Measurements from ENCODE around the gene SPATA6. TPM values are rescaled to one million over a fixed set of nuclear protein-coding genes. Genes with fewer than 3 reads are reported as not detected.
A peak's percentile ranks its signal among the peaks of the same experiment; 100 is the strongest.
"Not testable (repeated sequence)": the region's sequence is repeated elsewhere in the genome, so short reads cannot be mapped to it uniquely, and the experiment has no call there.

Gene SPATA6
- total RNA-seq, 1 donor from 2014 or later, result 7.5 TPM

DNA sequence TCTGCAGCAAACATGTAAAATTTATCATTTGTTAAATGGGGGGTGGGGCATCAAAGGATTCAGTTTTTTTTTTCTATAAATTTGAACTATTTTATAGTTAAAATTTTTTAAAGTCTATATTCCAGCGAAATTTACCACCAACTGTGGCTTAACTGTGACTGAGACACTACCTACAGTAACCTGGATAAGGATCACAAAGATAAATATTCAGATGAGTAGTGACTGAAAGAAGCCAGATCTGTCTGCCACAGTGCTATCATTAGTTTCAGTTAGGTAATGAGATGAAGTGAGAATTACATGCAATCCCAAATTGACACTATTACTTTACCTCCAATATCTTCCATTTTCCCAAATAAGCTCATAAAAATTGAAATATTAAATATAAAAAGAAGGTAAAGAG, 5.4 kb downstream of the SPATA6 start:
- ATAC-seq (no peak), DNase-seq (ENCODE audit: low spot score) (no peak)

DNA sequence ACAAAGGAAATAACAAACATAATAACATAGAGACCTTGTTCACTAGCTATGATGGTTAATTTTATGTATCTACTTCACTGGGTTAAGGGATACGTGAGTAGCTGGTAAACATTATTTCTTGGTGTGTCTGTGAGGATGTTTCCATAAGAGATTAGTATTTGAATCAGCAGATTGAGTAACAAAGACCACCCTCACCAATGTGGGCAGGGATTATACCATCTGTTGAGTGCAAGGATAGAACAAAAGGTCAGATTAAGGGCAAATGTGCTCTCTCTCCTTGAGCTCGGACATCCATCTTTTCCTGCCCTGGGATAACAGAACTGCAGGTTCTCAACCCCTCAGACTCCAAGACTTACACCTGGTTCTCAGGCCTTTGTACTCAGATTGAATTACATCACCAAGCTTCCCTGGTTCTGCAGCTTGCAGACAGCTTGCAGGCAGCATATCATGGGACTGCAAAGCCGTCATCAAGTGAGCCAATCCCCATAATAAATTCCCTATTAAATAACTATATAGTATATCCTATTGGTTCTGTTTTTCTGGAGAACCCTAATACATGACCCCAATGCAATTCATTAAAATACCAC, 9.2 kb downstream of the SPATA6 start:
- no peak for DNase-seq (ENCODE audit: low spot score)
- no peak for ATAC-seq

DNA sequence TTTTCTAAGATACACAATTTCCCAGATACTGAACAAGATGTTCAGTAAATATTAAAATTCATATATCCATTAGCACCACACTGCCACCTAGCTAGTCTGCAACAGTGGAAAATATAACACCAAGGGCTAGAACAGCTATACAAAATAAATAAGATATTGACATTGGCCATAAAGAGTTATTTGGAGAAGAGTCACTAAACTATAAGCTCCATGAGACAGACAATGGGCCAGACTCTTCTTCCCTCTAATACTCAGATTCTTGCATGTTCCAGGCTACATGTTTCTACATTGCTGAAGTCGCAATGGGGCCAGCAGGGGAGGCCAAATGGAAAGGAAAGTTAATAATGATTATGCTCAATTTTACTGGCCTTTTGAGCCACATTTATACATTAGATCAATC, 21.5 kb downstream of the SPATA6 start:
- ATAC-seq (no peak), DNase-seq (ENCODE audit: low spot score) (no peak)

DNA sequence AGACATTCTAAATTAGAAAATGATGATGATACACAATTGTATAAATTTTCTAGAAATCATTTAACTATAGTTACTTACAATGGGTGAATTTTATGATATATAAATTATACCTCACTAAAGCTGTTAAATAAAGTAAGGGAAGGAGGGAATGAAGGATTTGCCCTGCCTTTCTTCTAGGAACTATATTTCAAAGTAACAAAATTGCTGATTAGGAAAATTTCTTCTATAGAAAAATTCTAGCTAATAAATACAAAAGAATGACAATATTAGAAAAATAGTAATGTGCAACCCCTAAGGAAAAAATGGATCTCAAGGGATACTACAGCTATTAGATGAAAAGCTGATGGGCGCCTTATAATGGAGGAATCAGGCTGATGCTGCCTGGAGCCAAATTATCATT, 23.1 kb downstream of the SPATA6 start:
- no peak for DNase-seq (ENCODE audit: low spot score)
- ATAC-seq, result no peak

DNA sequence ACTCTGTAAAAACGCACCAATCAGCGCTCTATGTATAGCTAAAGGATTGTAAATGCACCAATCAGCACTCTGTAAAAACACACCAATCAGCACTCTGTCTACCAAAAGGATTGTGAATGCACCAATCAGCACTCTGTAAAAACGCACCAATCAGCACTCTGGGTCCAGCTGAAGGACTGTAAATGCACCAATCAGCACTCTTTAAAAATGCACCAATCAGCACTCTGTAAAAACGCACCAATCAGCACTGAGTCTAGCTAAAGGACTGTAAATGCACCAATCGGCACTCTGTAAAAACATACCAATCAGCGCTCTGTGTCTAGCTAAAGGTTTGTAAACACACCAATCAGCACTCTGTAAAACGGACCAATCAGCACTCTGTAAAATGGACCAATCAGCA, 27.8 kb downstream of the SPATA6 start:
- ATAC-seq; DNase-seq (ENCODE audit: low spot score): not testable (repeated sequence)

DNA sequence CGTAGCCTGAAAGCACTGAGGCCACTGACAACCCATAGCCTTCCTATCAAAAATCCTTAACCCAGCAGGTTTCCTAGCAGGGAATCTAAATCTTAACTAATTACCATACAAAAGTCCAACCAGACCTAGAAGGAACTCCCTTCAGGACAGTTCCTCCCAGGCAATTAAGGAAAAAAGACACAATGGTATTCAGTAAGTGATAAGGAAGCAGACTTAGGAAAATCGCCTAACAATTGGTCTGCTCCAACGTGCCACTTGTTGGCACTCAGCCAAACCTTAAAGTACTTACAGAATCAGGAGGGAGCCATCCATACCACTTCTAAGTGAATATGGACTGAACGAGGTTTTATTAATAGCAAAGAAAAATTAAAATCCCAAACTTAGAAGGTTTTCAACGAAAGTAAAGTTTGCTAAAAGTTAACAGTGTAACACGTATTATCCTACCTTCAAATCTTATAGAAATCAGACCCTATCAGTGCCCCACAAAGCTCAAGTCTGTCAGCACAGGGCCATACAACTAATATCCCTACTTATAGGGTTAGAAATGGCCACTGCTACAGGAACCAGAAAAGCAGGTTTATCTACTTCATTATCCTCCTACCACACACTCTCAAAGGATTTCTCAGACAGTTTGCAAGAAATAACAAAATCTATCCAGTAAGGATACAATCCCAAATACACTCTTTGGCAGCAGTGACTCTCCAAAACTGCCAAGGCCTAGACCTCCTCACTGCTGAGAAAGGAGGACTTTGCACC, 29.0 kb downstream of the SPATA6 start:
- ATAC-seq, result no peak
- DNase-seq (ENCODE audit: low spot score), result no peak

DNA sequence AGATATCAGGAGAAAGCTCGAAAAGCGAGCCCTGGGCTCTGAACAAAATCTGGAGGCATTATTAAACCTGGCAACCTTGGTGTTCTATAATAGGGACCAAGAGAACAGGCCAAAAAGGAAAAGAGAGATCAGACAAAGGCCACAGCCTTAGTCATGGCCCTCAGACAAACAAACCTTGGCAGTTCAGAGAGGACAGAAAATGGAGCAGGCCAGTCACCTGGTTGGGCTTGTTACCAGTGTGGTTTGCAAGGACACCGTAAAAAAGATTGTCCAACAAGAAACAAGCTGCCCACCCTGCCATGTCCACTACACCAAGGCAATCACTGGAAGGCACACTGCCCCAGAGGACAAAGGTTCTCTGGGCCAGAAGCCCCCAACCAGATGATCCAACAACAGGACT, 31.2 kb downstream of the SPATA6 start:
- not testable (repeated sequence) for ATAC-seq

DNA sequence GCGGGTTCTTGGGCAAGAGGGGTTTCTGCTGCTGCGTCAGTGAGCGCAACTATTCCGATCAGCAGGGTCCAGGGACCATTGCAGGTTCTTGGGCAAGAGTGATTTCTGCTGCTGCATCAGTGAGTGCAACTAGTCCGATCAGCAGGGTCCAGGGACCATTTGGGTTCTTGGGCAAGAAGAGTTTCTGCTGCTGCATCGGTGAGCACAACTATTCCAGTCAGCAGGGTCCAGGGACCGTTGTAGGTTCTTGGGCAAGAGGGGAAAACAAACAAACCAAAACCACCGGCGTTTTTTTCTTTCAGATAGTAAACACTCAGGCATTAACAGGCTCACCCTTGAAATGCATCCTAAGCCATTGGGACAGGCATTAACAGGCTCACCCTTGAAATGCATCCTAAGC, 32.6 kb downstream of the SPATA6 start:
- no peak for ATAC-seq
- DNase-seq (ENCODE audit: low spot score), result no peak

More for the DNA sequence above, 31.2 kb downstream of the SPATA6 start:
- not testable (repeated sequence) for DNase-seq (ENCODE audit: low spot score)

DNA sequence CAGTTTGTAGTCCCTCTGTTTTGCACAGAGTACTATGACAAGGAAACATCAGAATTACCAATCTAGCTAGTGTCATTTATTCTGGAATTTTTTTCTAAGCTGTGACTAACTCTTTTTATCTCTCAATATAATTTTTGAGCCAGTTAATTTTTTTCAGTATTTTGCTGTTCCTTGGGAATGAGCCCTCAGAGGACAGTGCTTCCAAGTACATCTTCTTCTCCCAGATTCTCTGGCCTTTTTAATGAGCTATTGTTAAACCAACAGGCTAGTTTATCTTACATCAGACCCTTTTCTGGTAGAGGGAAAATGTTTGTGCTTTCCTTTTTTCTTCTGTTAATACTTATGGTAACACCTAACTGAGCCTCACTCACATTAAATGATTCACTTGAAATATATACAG, 34.6 kb downstream of the SPATA6 start:
- ATAC-seq; DNase-seq (ENCODE audit: low spot score): not testable (repeated sequence)

DNA sequence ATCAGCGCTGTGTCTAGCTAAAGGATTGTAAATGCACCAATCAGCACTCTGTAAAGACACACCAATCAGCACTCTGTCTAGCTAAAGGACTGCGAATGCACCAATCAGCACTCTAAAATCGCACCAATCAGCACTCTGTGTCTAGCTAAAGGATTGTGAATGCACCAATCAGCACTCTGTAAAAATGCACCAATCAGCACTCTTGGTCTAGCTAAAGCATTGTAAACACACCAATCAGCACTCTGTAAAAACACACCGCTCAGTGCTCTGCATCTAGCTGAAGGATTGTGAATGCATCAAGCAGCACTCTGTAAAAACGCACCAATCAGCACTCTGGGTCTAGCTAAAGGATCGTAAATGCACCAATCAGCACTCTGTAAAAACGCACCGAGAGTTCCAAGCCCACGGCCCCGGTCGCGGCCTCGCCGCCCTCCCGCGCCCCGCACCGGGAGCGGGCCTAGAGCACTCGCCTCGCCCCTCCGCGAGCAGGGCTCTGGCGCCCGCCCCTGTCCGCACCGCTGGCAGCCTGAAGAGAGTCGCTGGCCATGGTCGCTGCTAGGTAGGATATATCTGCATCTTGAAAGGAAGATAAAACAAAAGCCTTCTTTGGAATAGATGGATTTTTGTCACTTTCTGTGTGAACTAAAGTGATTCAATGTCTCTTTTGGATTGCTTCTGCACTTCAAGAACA, 36.5 kb downstream of the SPATA6 start:
- DNase-seq (ENCODE audit: low spot score), result not testable (repeated sequence)
- ATAC-seq, result peak; percentile 26

DNA sequence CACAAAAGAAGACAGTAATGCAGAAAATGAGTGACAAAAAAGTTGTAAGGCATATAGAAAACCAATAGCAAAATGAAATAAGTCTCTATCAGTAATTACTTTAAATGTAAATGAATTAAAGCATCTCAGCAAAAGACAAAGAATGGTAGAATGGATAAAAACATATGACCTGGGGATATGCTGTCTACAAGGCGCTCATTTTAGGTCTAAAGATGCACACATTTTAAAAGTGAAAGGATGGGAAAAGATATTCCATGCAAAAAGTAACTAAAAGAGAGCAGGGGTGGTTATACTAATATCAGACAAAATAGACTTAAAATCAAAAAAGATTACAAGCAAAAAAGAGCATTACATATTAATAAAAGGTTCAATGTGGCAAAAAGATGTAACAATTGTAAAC, 41.2 kb downstream of the SPATA6 start:
- ATAC-seq, result no peak
- DNase-seq (ENCODE audit: low spot score), result no peak

DNA sequence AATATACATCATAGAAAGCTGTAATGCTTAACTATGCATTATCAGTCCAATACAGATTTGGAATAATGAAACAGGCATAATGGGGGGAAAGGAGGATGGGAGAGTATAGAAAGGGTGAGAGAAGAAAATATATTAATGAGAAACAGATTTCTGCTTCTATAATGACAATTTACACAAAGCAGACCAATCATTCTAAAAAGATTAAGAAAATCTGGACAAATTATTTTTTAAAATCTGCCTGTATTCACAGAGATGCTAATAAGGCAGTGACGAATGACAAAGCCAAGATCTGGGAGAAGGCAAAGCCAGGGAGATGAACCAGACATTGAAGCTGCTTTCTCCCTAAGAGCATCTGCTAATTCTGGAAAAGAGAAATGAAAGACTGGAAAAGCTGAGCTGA, 50.0 kb downstream of the SPATA6 start:
- DNase-seq (ENCODE audit: low spot score) (no peak), ATAC-seq (no peak)

DNA sequence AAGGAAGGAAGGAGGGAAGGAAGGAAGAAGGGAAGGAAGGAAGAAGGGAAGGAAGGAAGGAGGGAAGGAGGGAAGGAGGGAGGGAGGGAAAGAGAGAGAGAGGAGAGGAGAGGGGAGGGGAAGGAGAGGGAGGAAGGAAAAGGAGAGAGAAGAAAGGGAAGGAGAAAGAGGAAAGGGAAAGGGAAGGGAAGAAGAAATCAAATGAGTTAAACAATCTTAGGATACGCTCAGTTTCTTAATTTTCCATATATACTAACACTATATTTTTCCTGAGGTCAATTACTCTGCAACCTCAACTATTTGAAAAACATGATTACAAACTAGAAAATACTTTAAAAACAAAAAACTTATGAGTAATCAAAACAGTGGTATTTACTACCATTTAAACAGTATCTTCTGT, 53.3 kb downstream of the SPATA6 start:
- no peak for ATAC-seq
- DNase-seq (ENCODE audit: low spot score), result no peak

DNA sequence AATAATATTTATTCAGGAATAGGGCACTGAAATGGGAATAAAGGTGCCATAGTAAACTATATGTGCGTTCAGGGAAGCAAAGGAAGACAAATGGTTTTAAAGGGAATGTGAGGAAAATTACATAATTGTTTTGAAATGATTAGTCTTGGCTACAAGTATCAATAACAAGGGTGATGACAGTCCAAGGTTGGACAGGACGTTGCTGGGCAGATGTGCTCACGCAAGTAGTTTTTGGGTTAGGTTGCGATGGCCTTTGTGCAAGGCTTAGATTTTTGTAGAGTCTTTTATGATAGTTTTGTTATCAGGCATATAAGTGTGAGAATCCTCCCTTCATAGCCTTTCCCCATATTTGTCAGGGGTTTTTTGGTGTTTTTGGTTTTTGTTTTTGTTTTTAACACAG, 57.0 kb downstream of the SPATA6 start:
- no peak for DNase-seq (ENCODE audit: low spot score)
- ATAC-seq, result no peak

DNA sequence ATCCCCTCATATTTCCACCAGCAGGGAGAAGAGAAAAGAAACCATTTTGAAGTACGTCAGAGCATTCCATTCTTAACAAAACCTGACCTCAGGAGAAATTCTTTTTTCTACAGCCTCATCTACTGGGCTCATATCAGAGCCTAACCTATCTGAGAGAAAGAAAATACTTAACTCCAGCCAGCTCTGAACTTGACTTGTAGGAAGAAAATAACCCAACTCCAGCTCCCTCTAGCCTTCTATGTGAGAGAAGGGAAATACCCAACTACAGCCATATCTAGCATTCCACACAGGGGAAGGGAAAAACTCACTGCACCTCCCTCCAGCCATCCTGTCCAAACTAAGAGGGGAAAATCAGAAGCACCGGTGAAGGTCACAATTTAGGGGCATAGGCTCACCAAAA, 57.7 kb downstream of the SPATA6 start:
- no peak for DNase-seq (ENCODE audit: low spot score)
- no peak for ATAC-seq

DNA sequence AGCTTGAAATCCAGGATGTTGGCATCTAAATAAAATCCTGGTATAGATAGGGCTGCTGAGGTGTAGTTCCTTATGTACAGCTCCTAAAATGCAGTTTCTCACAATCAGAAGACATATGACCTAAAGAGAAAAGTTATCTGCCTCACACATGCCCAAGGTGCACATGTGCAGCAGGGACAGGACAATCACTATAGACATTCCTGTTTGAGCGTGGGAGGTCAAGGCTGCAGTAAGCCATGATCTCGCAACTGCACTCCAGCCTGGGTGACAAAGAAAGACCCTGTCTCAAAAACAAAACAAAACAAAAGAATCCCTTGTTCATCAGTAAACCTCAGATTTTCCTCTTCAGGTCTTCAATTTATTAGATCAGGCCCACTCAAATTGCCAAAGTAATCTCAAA, 66.1 kb downstream of the SPATA6 start:
- DNase-seq (ENCODE audit: low spot score) (no peak), ATAC-seq (no peak)

DNA sequence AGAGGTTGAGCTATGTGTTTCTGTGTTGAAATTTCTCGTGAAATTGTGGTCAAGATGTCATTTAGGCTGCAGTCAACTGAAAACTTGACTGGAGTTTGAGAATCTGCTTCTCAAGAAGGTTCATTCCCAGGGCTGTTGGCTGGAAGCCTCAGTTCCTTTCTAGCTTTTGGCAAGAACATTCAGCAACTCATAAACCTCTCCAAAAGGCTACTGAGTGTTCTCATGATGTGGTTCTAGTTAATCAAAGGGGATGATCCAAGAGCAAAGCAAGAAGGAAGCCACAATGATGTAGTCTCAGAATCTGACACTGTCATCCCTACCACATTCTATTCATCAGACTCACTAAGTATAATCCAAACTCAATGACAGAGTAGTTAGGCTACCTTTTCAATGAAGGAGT, 66.6 kb downstream of the SPATA6 start:
- ATAC-seq, result no peak
- DNase-seq (ENCODE audit: low spot score), result no peak

DNA sequence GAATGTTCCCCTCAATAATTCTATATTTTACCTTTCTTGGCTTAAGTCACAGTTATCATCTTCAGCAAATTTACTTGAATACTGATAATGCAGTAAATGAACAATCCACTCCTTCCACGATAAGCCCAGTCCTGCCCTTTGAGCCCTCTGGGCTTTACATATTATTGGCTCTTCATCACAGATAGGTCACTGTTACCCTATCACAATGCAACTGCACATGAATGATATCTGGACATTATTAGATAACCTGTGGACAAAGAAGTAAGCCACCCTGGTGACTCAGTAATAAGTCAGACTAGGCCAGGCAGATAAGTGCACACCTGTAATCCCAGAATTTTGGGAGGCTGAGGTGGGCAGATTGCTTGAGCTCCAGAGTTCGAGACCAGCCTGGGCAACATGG, 69.4 kb downstream of the SPATA6 start:
- DNase-seq (ENCODE audit: low spot score) (no peak), ATAC-seq (no peak)

DNA sequence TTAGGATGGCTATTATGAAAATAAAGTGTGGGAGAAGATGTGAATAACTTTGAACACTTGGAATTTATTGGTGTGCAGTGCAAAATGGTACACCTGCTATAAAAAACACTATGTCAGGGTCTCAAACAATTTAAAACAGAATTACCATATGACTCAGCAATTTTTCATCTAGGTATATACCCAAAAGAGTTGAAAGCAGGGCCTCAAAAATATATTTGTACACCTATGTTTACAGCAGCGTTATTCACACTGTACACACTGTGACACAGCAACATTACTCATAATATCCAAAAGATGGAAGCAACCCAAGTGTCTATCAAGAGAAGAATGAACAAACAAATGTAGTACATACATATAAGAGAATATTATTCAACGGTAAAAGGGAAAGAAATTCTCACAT, 75.8 kb downstream of the SPATA6 start:
- ATAC-seq, result no peak

DNA sequence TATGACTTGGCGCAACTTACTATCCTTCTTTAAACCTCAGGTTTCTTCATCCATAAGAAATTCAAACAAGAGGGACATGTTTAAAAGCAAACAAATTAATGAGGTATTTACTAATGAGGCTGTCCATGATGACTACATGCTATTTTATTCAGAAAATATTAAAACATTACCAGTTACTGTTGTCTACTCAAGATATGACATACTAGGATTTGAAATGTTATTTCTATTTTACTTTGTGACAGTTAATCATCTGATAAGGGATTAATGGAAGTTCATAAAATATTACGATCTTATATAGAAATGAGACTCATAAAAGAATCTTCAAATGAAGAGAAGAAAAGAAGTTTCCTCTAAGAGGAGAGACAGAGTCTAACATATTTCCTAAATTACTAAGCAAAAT, 80.1 kb downstream of the SPATA6 start:
- DNase-seq (ENCODE audit: low spot score), result no peak

More for the DNA sequence above, 75.8 kb downstream of the SPATA6 start:
- no peak for DNase-seq (ENCODE audit: low spot score)

DNA sequence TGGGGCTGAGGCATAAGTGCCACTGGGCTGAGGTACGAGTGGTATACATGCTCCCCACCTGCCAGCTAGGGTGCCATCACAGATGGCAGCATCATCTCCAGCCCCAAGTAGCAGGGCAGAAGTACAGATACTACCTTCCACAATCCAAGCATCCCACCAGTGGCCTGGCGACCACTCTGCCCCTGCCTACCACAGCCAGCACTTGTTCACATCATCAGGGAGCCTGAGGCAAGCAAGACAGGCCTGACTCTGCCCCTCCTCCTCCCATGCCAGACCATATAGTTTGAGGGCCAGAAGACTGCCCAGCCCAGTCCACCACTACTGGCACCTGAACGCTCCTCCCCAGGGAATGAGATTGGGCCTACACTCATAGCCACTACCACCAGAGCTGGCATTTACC, 84.6 kb downstream of the SPATA6 start:
- no peak for ATAC-seq
- no peak for DNase-seq (ENCODE audit: low spot score)

More for the DNA sequence above, 80.1 kb downstream of the SPATA6 start:
- ATAC-seq, result no peak

DNA sequence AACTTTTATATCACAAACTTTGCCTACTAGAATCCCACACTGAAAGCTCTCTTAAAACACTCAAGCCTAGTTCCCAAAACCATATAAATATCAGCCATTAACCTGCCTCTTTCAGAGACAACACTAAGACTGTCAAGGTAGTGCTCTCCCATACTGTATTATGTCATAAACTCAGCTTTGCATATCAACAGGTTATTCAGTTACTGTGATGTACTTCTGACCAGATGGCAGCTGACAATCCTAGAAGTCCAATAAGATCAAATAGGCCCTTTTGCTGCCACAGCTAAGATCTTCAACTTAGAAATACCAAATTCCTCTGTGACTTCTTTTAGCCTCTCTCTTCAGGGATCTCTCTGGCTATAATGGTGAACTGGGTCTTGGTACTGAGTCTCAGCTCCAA, 97.2 kb downstream of the SPATA6 start:
- no peak for DNase-seq (ENCODE audit: low spot score)

More for the DNA sequence above, 97.2 kb downstream of the SPATA6 start:
- ATAC-seq, result no peak

All from left lobe of liver (tissue), 2 donors.